ENCODE results near the gene ZNF831.

The ZNF831 gene

GRCh38 chr20:59136027-59136426 lies 27.6 kb upstream of the ZNF831 start:
- no peaks in the 10 kb centered on the region for H4K20me1 ChIP-seq (ENCODE audit: insufficient read depth)
- H3K9ac ChIP-seq: no peak overlapping the region
- no peaks in the 10 kb centered on the region for H3K4me1 ChIP-seq (ENCODE audit: low read depth, poor library complexity, severe bottlenecking)
- H3K4me2 ChIP-seq: no peak overlapping the region
- no peak for TF ChIP-seq CTCF (conservative IDR thresholded peaks at IDR 0.05; ENCODE audit: low read depth, low read length)
- no peaks in the 10 kb centered on the region for H3K36me3 ChIP-seq (ENCODE audit: insufficient read depth)
- H2AFZ ChIP-seq (ENCODE audit: low read depth): no peak overlapping the region
- no peaks in the 10 kb centered on the region; the same call in 1 of the 2 replicates for H3K27me3 ChIP-seq (ENCODE audit: insufficient read depth, low read depth)
- no peaks in the 10 kb centered on the region for H3K79me2 ChIP-seq (ENCODE audit: insufficient read depth, low read depth)
- H3K27ac ChIP-seq: no peak overlapping the region
- no peak overlapping the region for H3K4me3 ChIP-seq (IDR thresholded peaks at IDR 0.05; ENCODE audit: insufficient read depth, low read depth, low read length)

DNA sequence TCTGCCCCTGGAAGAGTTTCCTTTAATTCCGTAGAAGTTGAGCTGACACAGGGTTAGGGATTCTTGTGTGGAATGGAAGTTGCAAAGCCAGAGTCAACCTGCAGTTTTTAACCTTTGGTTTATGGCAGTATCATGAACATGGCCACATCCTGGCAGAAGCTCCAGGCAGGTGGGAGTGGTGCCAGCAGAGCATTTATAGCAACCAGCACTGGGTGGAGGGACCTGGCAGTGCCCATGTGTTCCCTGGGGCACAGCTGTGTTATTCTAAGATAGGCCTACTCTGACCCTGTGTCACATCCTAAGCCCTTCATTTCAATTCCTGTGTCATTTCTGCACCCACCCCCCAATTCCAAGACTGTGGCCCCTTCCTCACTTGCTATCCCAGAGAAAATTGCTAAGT lies 26.1 kb upstream of the ZNF831 start:
- Histone ChIP-seq H3K79me2 (ENCODE audit: insufficient read depth, low read depth) (no peaks in the 10 kb centered on the region), H3K9ac (no peak overlapping the region), H3K27me3 (ENCODE audit: insufficient read depth, low read depth) (no peaks in the 10 kb centered on the region; the same call in 1 of the 2 replicates), H3K4me1 (ENCODE audit: low read depth, poor library complexity, severe bottlenecking) (no peaks in the 10 kb centered on the region), H3K4me3 (IDR thresholded peaks at IDR 0.05; ENCODE audit: insufficient read depth, low read depth, low read length) (no peak overlapping the region), H3K4me2 (no peak overlapping the region), H4K20me1 (ENCODE audit: insufficient read depth) (no peaks in the 10 kb centered on the region), H3K36me3 (ENCODE audit: insufficient read depth) (no peaks in the 10 kb centered on the region), H3K27ac (no peak overlapping the region), H2AFZ (ENCODE audit: low read depth) (no peak overlapping the region)
- TF ChIP-seq CTCF (conservative IDR thresholded peaks at IDR 0.05; ENCODE audit: low read depth, low read length): no peak

DNA sequence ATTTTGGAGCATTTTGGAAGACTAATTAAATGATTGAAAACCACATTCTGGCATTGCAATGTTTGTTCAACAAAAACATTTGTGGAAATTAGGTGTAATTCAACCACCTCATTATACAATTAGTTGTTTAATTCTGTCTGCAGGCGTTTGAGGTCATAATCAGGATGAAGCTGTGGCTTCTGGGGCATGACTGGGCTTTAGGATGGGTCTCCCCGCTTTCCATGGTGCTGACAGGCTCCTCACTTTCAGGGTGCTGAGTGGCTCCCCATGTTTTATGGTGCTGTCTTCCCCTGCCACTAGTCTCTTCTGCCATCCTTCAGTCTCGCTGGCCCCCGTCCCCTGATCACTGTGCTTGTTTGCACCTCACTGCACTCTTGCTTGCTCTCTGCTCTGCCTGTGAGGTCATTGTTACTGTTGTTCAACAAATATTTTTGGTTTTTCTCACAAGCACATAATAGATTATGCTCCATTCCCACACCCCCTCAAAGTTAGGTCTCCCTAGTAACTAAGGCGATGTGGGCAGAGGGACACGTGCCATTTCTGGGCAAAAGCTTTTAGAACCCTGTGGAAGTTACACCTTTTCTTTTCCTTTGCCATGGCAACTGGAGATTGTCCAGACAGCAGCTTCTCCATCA lies 25.4 kb upstream of the ZNF831 start:
- no peak overlapping the region for H3K9ac ChIP-seq
- H3K4me3 ChIP-seq (IDR thresholded peaks at IDR 0.05; ENCODE audit: insufficient read depth, low read depth, low read length): no peak overlapping the region
- H4K20me1 ChIP-seq (ENCODE audit: insufficient read depth): no peaks in the 10 kb centered on the region
- no peak overlapping the region for H2AFZ ChIP-seq (ENCODE audit: low read depth)
- H3K36me3 ChIP-seq (ENCODE audit: insufficient read depth): no peaks in the 10 kb centered on the region
- H3K4me1 ChIP-seq (ENCODE audit: low read depth, poor library complexity, severe bottlenecking): no peaks in the 10 kb centered on the region
- H3K4me2 ChIP-seq: no peak overlapping the region
- H3K27ac ChIP-seq: no peak overlapping the region
- no peaks in the 10 kb centered on the region for H3K79me2 ChIP-seq (ENCODE audit: insufficient read depth, low read depth)
- no peak for TF ChIP-seq CTCF (conservative IDR thresholded peaks at IDR 0.05; ENCODE audit: low read depth, low read length)
- no peaks in the 10 kb centered on the region; the same call in 1 of the 2 replicates for H3K27me3 ChIP-seq (ENCODE audit: insufficient read depth, low read depth)

- H2AFZ ChIP-seq (ENCODE audit: low read depth): no peak overlapping the region
- no peaks in the 10 kb centered on the region for H3K4me1 ChIP-seq (ENCODE audit: low read depth, poor library complexity, severe bottlenecking)
- H3K4me3 ChIP-seq (IDR thresholded peaks at IDR 0.05; ENCODE audit: insufficient read depth, low read depth, low read length): no peak overlapping the region
- H3K4me2 ChIP-seq: no peak overlapping the region
- H3K36me3 ChIP-seq (ENCODE audit: insufficient read depth): no peaks in the 10 kb centered on the region
- no peak overlapping the region for H3K9ac ChIP-seq
- H4K20me1 ChIP-seq (ENCODE audit: insufficient read depth): no peaks in the 10 kb centered on the region
- no peak for TF ChIP-seq CTCF (conservative IDR thresholded peaks at IDR 0.05; ENCODE audit: low read depth, low read length)
- H3K79me2 ChIP-seq (ENCODE audit: insufficient read depth, low read depth): no peaks in the 10 kb centered on the region
- peaks cover 1% of the 10 kb centered on the region; the same call in 1 of the 2 replicates for H3K27me3 ChIP-seq (ENCODE audit: insufficient read depth, low read depth)
- H3K27ac ChIP-seq: no peak overlapping the region
Measured at GRCh38 chr20:59139998-59140397, 23.6 kb upstream of the ZNF831 start.
